D721Med (cell line): ENCODE measurements around the gene SMG6.

ENCODE experiments used
- DNase-seq: peaks from one replicate; pipeline ENCODE4 v3.0.0; 2011; ENCODE audit warnings: low spot score; ENCODE audit not compliant: insufficient read length
- FAIRE-seq: peaks from 2 replicates; lab custom pipeline; 2011; peaks lifted over from hg19 to GRCh38; lab: Jason Lieb, UNC
- CTCF ChIP-seq: IDR thresholded peaks from 2 replicates; pipeline ENCODE4 v1.5.1; 2012; ENCODE audit warnings: mild to moderate bottlenecking, control low read depth; ENCODE audit not compliant: insufficient read depth; ENCODE audit errors: missing control alignments

Gene SMG6

GRCh38 chr17:2105663-2106062 is 197.9 kb downstream of the SMG6 start:
- no peak for TF ChIP-seq CTCF
- DNase-seq (no peak), FAIRE-seq (no peak)

GRCh38 chr17:2102931-2103809 is 200.4 kb downstream of the SMG6 start:
- no peak for TF ChIP-seq CTCF
- DNase-seq (no peak), FAIRE-seq (no peak)

- no peak for TF ChIP-seq CTCF
- DNase-seq (no peak), FAIRE-seq (no peak)
Measured at GRCh38 chr17:2101448-2102257, 201.9 kb downstream of the SMG6 start.

DNA sequence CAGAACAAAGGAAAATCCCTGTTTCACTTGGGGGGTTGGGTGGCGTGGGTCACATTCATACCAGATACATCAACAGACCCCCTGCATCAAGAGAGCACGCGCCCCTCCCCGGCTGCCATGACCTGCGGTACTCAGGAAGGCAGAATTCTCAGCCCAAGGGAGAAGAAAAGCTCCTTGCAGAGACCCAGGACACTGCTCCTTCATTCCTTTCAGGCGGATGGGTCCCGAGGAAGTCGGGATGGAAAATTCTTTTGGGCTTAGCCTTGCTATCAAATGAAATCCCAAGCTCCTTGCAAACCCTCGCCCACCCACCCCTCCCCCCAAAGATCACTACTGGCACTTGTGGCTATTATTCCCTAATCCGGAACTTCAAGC is 208.1 kb downstream of the SMG6 start:
- TF ChIP-seq CTCF = no peak
- DNase-seq (no peak), FAIRE-seq (no peak)

- DNase-seq = no peak
- TF ChIP-seq CTCF = peak; percentile 44
- no peak for FAIRE-seq
Measured at GRCh38 chr17:2094891-2095535, 208.6 kb downstream of the SMG6 start.

- FAIRE-seq (no peak), DNase-seq (no peak)
- TF ChIP-seq CTCF = no peak
Measured at GRCh38 chr17:2093349-2093748, 210.2 kb downstream of the SMG6 start.
